ENCODE measurements around the gene LTF. TPM values are rescaled to one million over a fixed set of nuclear protein-coding genes. Genes with fewer than 3 reads are reported as not detected.

The LTF gene
- total RNA-seq, 1 experiment from 2014 or later: not detected

GRCh38 chr3:46460051-46460450 is 4.7 kb downstream of the LTF start:
- H3K36me3 ChIP-seq: no peaks in the 10 kb centered on the region
- DNase-seq: no peak

GRCh38 chr3:46456118-46456517 is 8.6 kb downstream of the LTF start:
- Histone ChIP-seq H3K36me3 (no peaks in the 10 kb centered on the region), H3K27me3 (no peaks in the 10 kb centered on the region), H3K4me3 (no peak overlapping the region), H3K9me3 (no peaks in the 10 kb centered on the region)
- DNase-seq: no peak

More at GRCh38 chr3:46460051-46460450, 4.7 kb downstream of the LTF start:
- Histone ChIP-seq H3K27me3 (no peaks in the 10 kb centered on the region), H3K4me3 (no peak overlapping the region), H3K9me3 (no peaks in the 10 kb centered on the region)

GRCh38 chr3:46455231-46456115 is 9.2 kb downstream of the LTF start:
- Histone ChIP-seq H3K27me3 (no peaks in the 10 kb centered on the region), H3K9me3 (no peaks in the 10 kb centered on the region), H3K36me3 (no peaks in the 10 kb centered on the region), H3K4me3 (no peak overlapping the region)
- DNase-seq: no peak

- no peaks in the 10 kb centered on the region for H3K36me3 ChIP-seq
- DNase-seq: no peak
- H3K4me3 ChIP-seq: no peak overlapping the region
- H3K27me3 ChIP-seq: no peaks in the 10 kb centered on the region
- H3K9me3 ChIP-seq: no peaks in the 10 kb centered on the region
These were observed 10.1 kb downstream of the LTF start for GRCh38 chr3:46454606-46455005.

GRCh38 chr3:46454209-46454595 is 10.5 kb downstream of the LTF start:
- DNase-seq: no peak
- no peaks in the 10 kb centered on the region for H3K27me3 ChIP-seq
- H3K4me3 ChIP-seq: no peak overlapping the region

GRCh38 chr3:46453526-46454208 is 11.0 kb downstream of the LTF start:
- DNase-seq: no peak
- Histone ChIP-seq H3K36me3 (no peaks in the 10 kb centered on the region), H3K9me3 (no peaks in the 10 kb centered on the region), H3K27me3 (no peaks in the 10 kb centered on the region), H3K4me3 (no peak overlapping the region)

More at GRCh38 chr3:46454209-46454595, 10.5 kb downstream of the LTF start:
- no peaks in the 10 kb centered on the region for H3K36me3 ChIP-seq
- no peaks in the 10 kb centered on the region for H3K9me3 ChIP-seq

GRCh38 chr3:46449755-46450552 is 14.8 kb downstream of the LTF start:
- H3K9me3 ChIP-seq: no peaks in the 10 kb centered on the region
- H3K27me3 ChIP-seq: no peaks in the 10 kb centered on the region
- no peak for DNase-seq
- H3K4me3 ChIP-seq: no peak overlapping the region
- no peaks in the 10 kb centered on the region for H3K36me3 ChIP-seq

GRCh38 chr3:46448721-46449120 is 16.0 kb downstream of the LTF start:
- H3K4me3 ChIP-seq: no peak overlapping the region
- no peaks in the 10 kb centered on the region for H3K36me3 ChIP-seq
- H3K9me3 ChIP-seq: no peaks in the 10 kb centered on the region
- no peak for DNase-seq
- H3K27me3 ChIP-seq: no peaks in the 10 kb centered on the region

- no peak overlapping the region for H3K4me3 ChIP-seq
- no peaks in the 10 kb centered on the region for H3K36me3 ChIP-seq
- H3K9me3 ChIP-seq: no peaks in the 10 kb centered on the region
- no peak for DNase-seq
- H3K27me3 ChIP-seq: no peaks in the 10 kb centered on the region
These were observed 17.3 kb downstream of the LTF start for GRCh38 chr3:46447228-46447985.

- no peaks in the 10 kb centered on the region for H3K27me3 ChIP-seq
- H3K36me3 ChIP-seq: no peaks in the 10 kb centered on the region
- DNase-seq: no peak
These were observed 21.9 kb downstream of the LTF start for GRCh38 chr3:46442576-46443530.

GRCh38 chr3:46440531-46441294 is 24.0 kb downstream of the LTF start:
- DNase-seq: no peak
- no peak overlapping the region for H3K4me3 ChIP-seq
- H3K27me3 ChIP-seq: no peaks in the 10 kb centered on the region
- no peaks in the 10 kb centered on the region for H3K9me3 ChIP-seq
- no peaks in the 10 kb centered on the region for H3K36me3 ChIP-seq

More at GRCh38 chr3:46442576-46443530, 21.9 kb downstream of the LTF start:
- no peak overlapping the region for H3K4me3 ChIP-seq
- H3K9me3 ChIP-seq: no peaks in the 10 kb centered on the region

- no peak for DNase-seq
- Histone ChIP-seq H3K9me3 (no peaks in the 10 kb centered on the region), H3K36me3 (no peaks in the 10 kb centered on the region), H3K4me3 (no peak overlapping the region), H3K27me3 (no peaks in the 10 kb centered on the region)
These were observed 25.9 kb downstream of the LTF start for GRCh38 chr3:46438831-46439230.

- H3K9me3 ChIP-seq: no peaks in the 10 kb centered on the region
- H3K36me3 ChIP-seq: no peaks in the 10 kb centered on the region
- DNase-seq: no peak
- H3K27me3 ChIP-seq: no peaks in the 10 kb centered on the region
- H3K4me3 ChIP-seq: no peak overlapping the region
These were observed 29.5 kb downstream of the LTF start for GRCh38 chr3:46435081-46435726.

GRCh38 chr3:46433841-46434240 is 30.9 kb downstream of the LTF start:
- Histone ChIP-seq H3K9me3 (no peaks in the 10 kb centered on the region), H3K36me3 (no peaks in the 10 kb centered on the region), H3K27me3 (no peaks in the 10 kb centered on the region), H3K4me3 (no peak overlapping the region)
- DNase-seq: no peak

Measured in MG63 (cell line).